Nephron progenitor cell (in vitro differentiated cells): ENCODE data around the gene CACNA1D.
A peak's percentile ranks its signal among the peaks of the same experiment; 100 is the strongest.

ENCODE experiments used
- DNase-seq: peaks from one replicate; pipeline ENCODE4 v3.0.0; 2021
- H3K27ac Mint-ChIP-seq: 2 replicates; pipeline ENCODE4 v1.8.0; 2021; ENCODE audit warnings: mild to moderate bottlenecking, moderate library complexity, mixed read lengths
- H3K27me3 Mint-ChIP-seq: 2 replicates; pipeline ENCODE4 v1.8.0; 2021; ENCODE audit warnings: mild to moderate bottlenecking, low read depth, mixed read lengths; ENCODE audit not compliant: poor library complexity
- H3K36me3 Mint-ChIP-seq: 2 replicates; pipeline ENCODE4 v1.8.0; 2021; ENCODE audit warnings: low read depth, mixed read lengths
- H3K4me1 Mint-ChIP-seq: 2 replicates; pipeline ENCODE4 v1.8.0; 2021; ENCODE audit warnings: mixed read lengths
- H3K4me3 Mint-ChIP-seq: 2 replicates; pipeline ENCODE4 v1.8.0; 2021; ENCODE audit warnings: mild to moderate bottlenecking, moderate library complexity, mixed read lengths
- H3K9me3 Mint-ChIP-seq: 2 replicates; pipeline ENCODE4 v1.8.0; 2021; ENCODE audit warnings: mild to moderate bottlenecking, moderate library complexity, mixed read lengths
- TF ChIP-seq, protein P1 (sequence below): fragments of 200-600 bp; sonication (generic); IDR thresholded peaks from 2 replicates; pipeline ENCODE4 v1.5.0; 2021; ENCODE audit warnings: antibody characterized with exemption

Gene CACNA1D

GRCh38 chr3:53804697-53805462 is 310.5 kb downstream of the CACNA1D start:
- Mint-ChIP-seq H3K4me1 (peaks cover 34% of the 10 kb centered on the region), H3K27me3 (peaks cover 11% of the 10 kb centered on the region)

DNA sequence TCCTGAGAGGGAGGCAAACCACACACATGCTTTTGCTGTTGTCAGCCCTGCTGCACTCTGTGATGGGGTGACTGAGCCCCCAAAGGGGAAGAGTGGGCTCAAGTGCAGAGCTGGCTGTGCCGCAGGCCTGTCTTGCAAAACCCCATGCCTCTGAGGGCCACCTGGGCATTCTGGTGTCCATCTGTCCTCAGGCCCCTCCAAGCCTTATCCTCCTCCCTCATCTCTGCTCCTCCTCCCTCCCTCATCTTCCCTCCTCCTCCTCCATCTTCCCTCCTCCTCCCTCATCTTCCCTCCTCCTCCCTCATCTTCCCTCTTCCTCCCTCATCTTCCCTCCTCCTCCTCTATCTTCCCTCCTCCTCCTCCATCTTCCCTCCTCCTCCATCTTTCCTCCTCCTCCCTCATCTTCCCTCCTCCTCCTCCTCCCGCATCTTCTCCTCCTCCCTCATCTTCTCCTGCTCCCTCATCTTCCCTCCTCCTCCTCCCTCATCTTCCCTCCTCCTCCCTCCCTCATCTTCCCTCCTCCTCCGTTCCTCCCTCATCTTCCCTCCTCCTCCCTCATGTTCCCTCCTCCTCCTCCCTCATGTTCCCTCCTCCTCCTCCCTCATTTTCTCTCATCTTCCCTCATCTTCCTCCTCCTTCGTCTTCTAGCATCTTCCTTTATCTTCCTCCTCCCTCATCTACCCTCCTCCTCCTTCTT is 311.2 kb downstream of the CACNA1D start:
- Mint-ChIP-seq H3K9me3 (no peaks in the 10 kb centered on the region), H3K27ac (no peak overlapping the region), H3K4me1 (peaks cover 34% of the 10 kb centered on the region)

More at GRCh38 chr3:53804697-53805462, 310.5 kb downstream of the CACNA1D start:
- H3K36me3 Mint-ChIP-seq = no peaks in the 10 kb centered on the region
- no peaks in the 10 kb centered on the region for H3K9me3 Mint-ChIP-seq
- TF ChIP-seq, protein P1, sequence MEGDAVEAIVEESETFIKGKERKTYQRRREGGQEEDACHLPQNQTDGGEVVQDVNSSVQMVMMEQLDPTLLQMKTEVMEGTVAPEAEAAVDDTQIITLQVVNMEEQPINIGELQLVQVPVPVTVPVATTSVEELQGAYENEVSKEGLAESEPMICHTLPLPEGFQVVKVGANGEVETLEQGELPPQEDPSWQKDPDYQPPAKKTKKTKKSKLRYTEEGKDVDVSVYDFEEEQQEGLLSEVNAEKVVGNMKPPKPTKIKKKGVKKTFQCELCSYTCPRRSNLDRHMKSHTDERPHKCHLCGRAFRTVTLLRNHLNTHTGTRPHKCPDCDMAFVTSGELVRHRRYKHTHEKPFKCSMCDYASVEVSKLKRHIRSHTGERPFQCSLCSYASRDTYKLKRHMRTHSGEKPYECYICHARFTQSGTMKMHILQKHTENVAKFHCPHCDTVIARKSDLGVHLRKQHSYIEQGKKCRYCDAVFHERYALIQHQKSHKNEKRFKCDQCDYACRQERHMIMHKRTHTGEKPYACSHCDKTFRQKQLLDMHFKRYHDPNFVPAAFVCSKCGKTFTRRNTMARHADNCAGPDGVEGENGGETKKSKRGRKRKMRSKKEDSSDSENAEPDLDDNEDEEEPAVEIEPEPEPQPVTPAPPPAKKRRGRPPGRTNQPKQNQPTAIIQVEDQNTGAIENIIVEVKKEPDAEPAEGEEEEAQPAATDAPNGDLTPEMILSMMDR = no peak
- H3K27ac Mint-ChIP-seq = no peak overlapping the region
- H3K4me3 Mint-ChIP-seq = no peak overlapping the region
- DNase-seq = no peak

GRCh38 chr3:53806182-53807116 is 312.0 kb downstream of the CACNA1D start:
- no peak overlapping the region for H3K4me3 Mint-ChIP-seq

More for the DNA sequence above, 311.2 kb downstream of the CACNA1D start:
- TF ChIP-seq, protein P1 = no peak
- H3K36me3 Mint-ChIP-seq = no peaks in the 10 kb centered on the region
- H3K27me3 Mint-ChIP-seq = peaks cover 11% of the 10 kb centered on the region
- no peak for DNase-seq
- H3K4me3 Mint-ChIP-seq = no peak overlapping the region

DNA sequence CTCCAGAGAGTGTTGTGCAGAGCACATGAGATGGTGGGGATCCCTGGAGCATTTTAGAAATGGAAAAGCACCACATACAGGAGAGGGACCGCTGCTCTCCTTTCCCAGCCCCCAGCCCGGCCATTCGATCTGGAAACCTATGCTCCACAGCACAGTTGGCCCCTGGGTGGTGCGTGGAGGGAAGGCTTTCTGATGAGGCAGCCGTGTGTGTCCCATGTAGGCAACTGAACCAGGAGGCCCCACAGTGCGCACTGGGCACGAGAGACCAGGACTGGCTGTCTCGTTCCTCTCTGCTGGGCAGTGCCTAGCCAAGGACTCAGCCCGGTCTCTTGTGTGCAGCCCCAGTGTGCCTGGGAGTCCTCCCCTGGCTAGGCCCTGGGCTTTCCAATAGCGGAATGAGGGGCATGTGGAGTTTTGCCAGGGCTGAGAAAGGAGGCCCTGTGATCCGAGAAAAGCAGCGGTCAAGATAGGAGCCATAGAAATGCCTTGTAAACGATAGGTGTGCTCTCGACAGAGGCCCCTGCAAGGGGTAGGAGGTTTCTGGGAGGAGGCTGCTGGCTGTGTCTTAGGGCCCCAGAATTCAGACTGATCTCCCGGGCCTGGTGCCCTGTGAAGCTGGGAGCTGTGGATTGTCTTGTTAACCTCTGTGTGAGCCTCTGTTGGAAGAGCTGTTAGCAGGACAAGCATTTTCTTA is 312.9 kb downstream of the CACNA1D start:
- Mint-ChIP-seq H3K9me3 (no peaks in the 10 kb centered on the region), H3K4me3 (no peak overlapping the region), H3K4me1 (peaks cover 34% of the 10 kb centered on the region), H3K27ac (no peak overlapping the region), H3K27me3 (peaks cover 11% of the 10 kb centered on the region), H3K36me3 (no peaks in the 10 kb centered on the region)
- TF ChIP-seq, protein P1 = no peak
- DNase-seq = no peak

More at GRCh38 chr3:53806182-53807116, 312.0 kb downstream of the CACNA1D start:
- H3K27me3 Mint-ChIP-seq = peaks cover 11% of the 10 kb centered on the region
- no peak overlapping the region for H3K27ac Mint-ChIP-seq
- H3K9me3 Mint-ChIP-seq = no peaks in the 10 kb centered on the region
- DNase-seq = no peak
- H3K36me3 Mint-ChIP-seq = no peaks in the 10 kb centered on the region
- TF ChIP-seq, protein P1 = no peak
- peaks cover 34% of the 10 kb centered on the region for H3K4me1 Mint-ChIP-seq

DNA sequence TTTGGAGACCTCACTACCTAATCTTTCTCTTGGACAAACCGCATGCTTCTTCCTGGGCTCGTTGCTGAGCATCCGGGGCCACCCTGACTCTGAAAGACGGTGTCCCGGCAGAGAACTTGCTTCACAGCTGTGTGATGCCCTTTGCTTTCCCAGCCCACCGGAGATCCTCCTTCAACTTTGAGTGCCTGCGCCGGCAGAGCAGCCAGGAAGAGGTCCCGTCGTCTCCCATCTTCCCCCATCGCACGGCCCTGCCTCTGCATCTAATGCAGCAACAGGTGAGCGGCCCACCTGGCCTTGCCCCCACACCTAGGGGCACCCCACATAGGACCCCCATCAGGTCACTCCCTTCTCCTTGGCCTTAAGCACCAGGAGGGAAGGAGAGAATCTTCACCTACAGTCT is 314.1 kb downstream of the CACNA1D start:
- peak overlapping the region; percentile 46 for H3K27ac Mint-ChIP-seq
- H3K4me1 Mint-ChIP-seq = peaks cover 34% of the 10 kb centered on the region
- H3K36me3 Mint-ChIP-seq = no peaks in the 10 kb centered on the region
- peaks cover 11% of the 10 kb centered on the region for H3K27me3 Mint-ChIP-seq
- no peaks in the 10 kb centered on the region for H3K9me3 Mint-ChIP-seq
- TF ChIP-seq, protein P1 = no peak
- no peak for DNase-seq
- H3K4me3 Mint-ChIP-seq = no peak overlapping the region
